H1 (cell line): ENCODE measurements around the gene OR1C1. TPM values are rescaled to one million over a fixed set of nuclear protein-coding genes. Genes with fewer than 3 reads are reported as not detected.

ENCODE experiments used
- CTCF ChIA-PET: fragments of 300-600 bp; sonication (Branson Sonifier 250); formaldehyde crosslinking; loops from one replicate; lab custom pipeline; 2021; ENCODE audit not compliant: partially characterized antibody; lab: Charles Lee
- POLR2A ChIA-PET: fragments of 300-600 bp; sonication (Branson Sonifier 250); formaldehyde crosslinking; loops from one replicate; lab custom pipeline; 2021; ENCODE audit warnings: inconsistent platforms; ENCODE audit not compliant: partially characterized antibody; lab: Charles Lee
- DNase-seq, 2 experiments: peaks; one replicate each; pipeline versions ENCODE4 v3.0.0 to v3.0.0-alpha.2; 2010 to 2022; ENCODE audit warnings: low spot score in 2 of 2, low read depth in 1 of 2, mixed read lengths in 1 of 2
- FAIRE-seq: peaks from 2 replicates; lab custom pipeline; 2011; peaks lifted over from hg19 to GRCh38; lab: Jason Lieb, UNC
- H2AFZ ChIP-seq: 2 replicates; pipeline ENCODE4 v1.8.1; 2012; ENCODE audit warnings: low read length, inconsistent platforms
- H2AK5ac ChIP-seq: 2 replicates; pipeline ENCODE4 v1.6.1; 2013; ENCODE audit warnings: low read depth, low read length
- H2BK120ac ChIP-seq: replicated peaks from 2 replicates; pipeline ENCODE3; 2013; ENCODE audit warnings: low read depth, low read length, inconsistent platforms
- H2BK12ac ChIP-seq: 2 replicates; pipeline ENCODE4 v1.6.1; 2013; ENCODE audit warnings: low read depth, low read length
- H2BK15ac ChIP-seq: 2 replicates; pipeline ENCODE4 v1.6.1; 2013; ENCODE audit warnings: low read length
- H2BK20ac ChIP-seq: 2 replicates; pipeline ENCODE4 v1.6.1; 2013; ENCODE audit warnings: low read length
- H2BK5ac ChIP-seq: 2 replicates; pipeline ENCODE4 v1.6.1; 2013; ENCODE audit warnings: low read depth, low read length
- H3K14ac ChIP-seq: 2 replicates; pipeline ENCODE4 v1.6.1; 2013; ENCODE audit warnings: inconsistent platforms; ENCODE audit not compliant: insufficient read length
- H3K18ac ChIP-seq: 2 replicates; pipeline ENCODE4 v1.6.1; 2013; ENCODE audit warnings: low read length; ENCODE audit errors: extremely low read depth
- H3K23ac ChIP-seq: 2 replicates; pipeline ENCODE4 v1.6.1; 2013; ENCODE audit warnings: inconsistent platforms; ENCODE audit not compliant: insufficient read length
- H3K23me2 ChIP-seq: 2 replicates; pipeline ENCODE4 v1.6.1; 2013; ENCODE audit warnings: low read depth, low read length
- H3K27ac ChIP-seq: 2 replicates; pipeline ENCODE4 v1.6.1; 2011; ENCODE audit warnings: low read depth, low read length, inconsistent platforms
- H3K27me3 ChIP-seq, 4 experiments: replicated peaks in 1 of 4; 1 replicate in 1 of 4; 2 replicates in 3 of 4; pipeline versions ENCODE4 v1.6.1 to v1.8.1; 2011 to 2013; ENCODE audit warnings: low read length in 3 of 4, mild to moderate bottlenecking in 3 of 4, inconsistent platforms in 2 of 4, mixed read lengths in 2 of 4, moderate library complexity in 1 of 4; ENCODE audit not compliant: control insufficient read depth in 3 of 4, insufficient read depth in 3 of 4; ENCODE audit errors: extremely low read depth in 1 of 4
- H3K36me3 ChIP-seq, 4 experiments: 2 replicates each; pipeline versions ENCODE4 v1.6.1 to v1.8.1; 2011 to 2013; ENCODE audit warnings: mild to moderate bottlenecking in 4 of 4, low read length in 3 of 4, moderate library complexity in 2 of 4, control low read depth in 1 of 4, inconsistent platforms in 1 of 4; ENCODE audit not compliant: insufficient read depth in 4 of 4, control insufficient read depth in 2 of 4
- H3K4ac ChIP-seq: replicated peaks from 2 replicates; pipeline ENCODE3; 2013; ENCODE audit warnings: low read length, low read depth, mixed read lengths, inconsistent platforms; ENCODE audit not compliant: insufficient read length
- H3K4me1 ChIP-seq, 4 experiments: replicated peaks in 1 of 4; 1 replicate in 1 of 4; 2 replicates in 3 of 4; pipeline versions ENCODE4 v1.6.1 to v1.8.1; 2011 to 2013; ENCODE audit warnings: low read length in 3 of 4, inconsistent platforms in 2 of 4, mixed read lengths in 1 of 4; ENCODE audit not compliant: insufficient read depth in 4 of 4, control insufficient read depth in 3 of 4
- H3K4me2 ChIP-seq, 2 experiments: 2 replicates each; pipeline versions ENCODE4 v1.6.1 to v1.8.1; 2011 to 2013; ENCODE audit warnings: low read depth in 2 of 2, low read length in 2 of 2, control low read depth in 1 of 2, inconsistent platforms in 1 of 2, mild to moderate bottlenecking in 1 of 2; ENCODE audit not compliant: insufficient read depth in 1 of 2
- H3K4me3 ChIP-seq, 4 experiments: fragments of 200-600, 300-600 bp in 1 of 4; sonication (generic), shearing (Covaris generic), sonication (Bioruptor Twin) in 1 of 4; 2 replicates each; pipeline versions ENCODE4 v1.5.1 to v1.8.1; 2011 to 2016; ENCODE audit warnings: low read length in 4 of 4, low read depth in 3 of 4, control low read depth in 2 of 4, inconsistent platforms in 2 of 4, mild to moderate bottlenecking in 2 of 4, mixed read lengths in 1 of 4, moderate library complexity in 1 of 4; ENCODE audit not compliant: insufficient read depth in 2 of 4; ENCODE audit errors: extremely low read depth in 1 of 4
- H3K56ac ChIP-seq: replicated peaks from 2 replicates; pipeline ENCODE3; 2013; ENCODE audit warnings: low read depth, mild to moderate bottlenecking, mixed read lengths, low read length, inconsistent platforms; ENCODE audit not compliant: insufficient read length
- H3K79me1 ChIP-seq: 2 replicates; pipeline ENCODE4 v1.6.1; 2013; ENCODE audit warnings: low read depth, low read length, control low read depth
- H3K79me2 ChIP-seq, 2 experiments: 2 replicates each; pipeline versions ENCODE4 v1.6.1 to v1.8.1; 2012 to 2013; ENCODE audit warnings: low read length in 2 of 2, mild to moderate bottlenecking in 2 of 2, inconsistent platforms in 1 of 2; ENCODE audit not compliant: insufficient read depth in 2 of 2, control insufficient read depth in 1 of 2
- H3K9ac ChIP-seq, 4 experiments: replicated peaks in 1 of 4; 1 replicate in 1 of 4; 2 replicates in 3 of 4; pipeline versions ENCODE4 v1.6.1 to v1.8.1; 2011 to 2013; ENCODE audit warnings: low read depth in 3 of 4, low read length in 3 of 4, control low read depth in 2 of 4, mild to moderate bottlenecking in 2 of 4, moderate library complexity in 2 of 4, inconsistent platforms in 1 of 4; ENCODE audit errors: extremely low read depth in 1 of 4
- H3K9me3 ChIP-seq, 2 experiments: 2 replicates each; pipeline versions ENCODE4 v1.6.1 to v1.8.1; 2012 to 2013; ENCODE audit warnings: mild to moderate bottlenecking in 2 of 2, moderate library complexity in 2 of 2, control low read depth in 1 of 2, inconsistent platforms in 1 of 2, low read depth in 1 of 2, low read length in 1 of 2, mixed read lengths in 1 of 2; ENCODE audit not compliant: insufficient read depth in 2 of 2
- H4K20me1 ChIP-seq, 2 experiments: replicated peaks in 1 of 2; 2 replicates each; pipeline versions ENCODE3 to v1.8.1; 2011 to 2013; ENCODE audit warnings: inconsistent platforms in 2 of 2, low read length in 2 of 2, mild to moderate bottlenecking in 1 of 2; ENCODE audit not compliant: insufficient read depth in 2 of 2, control insufficient read depth in 1 of 2
- H4K5ac ChIP-seq: 2 replicates; pipeline ENCODE4 v1.6.1; 2013; ENCODE audit warnings: low read length, low read depth, mixed read lengths, inconsistent platforms; ENCODE audit not compliant: insufficient read length
- H4K8ac ChIP-seq: 2 replicates; pipeline ENCODE4 v1.8.0; 2013; ENCODE audit warnings: mild to moderate bottlenecking, moderate library complexity, low read length, inconsistent platforms; ENCODE audit not compliant: insufficient read depth; ENCODE audit errors: extremely low read depth
- H4K91ac ChIP-seq: replicated peaks from 2 replicates; pipeline ENCODE3; 2013; ENCODE audit warnings: low read length, mixed read lengths, inconsistent platforms; ENCODE audit not compliant: insufficient read length
- CEBPB ChIP-seq: IDR thresholded peaks from 2 replicates; pipeline ENCODE4 v1.6.1; 2012; ENCODE audit warnings: low read depth, low read length
- CTCF ChIP-seq, 3 experiments: IDR thresholded peaks; 1 replicate in 2 of 3; 2 replicates in 1 of 3; pipeline versions ENCODE4 v1.5.1 to v1.6.1; 2011; ENCODE audit warnings: low read length in 3 of 3, mild to moderate bottlenecking in 3 of 3, inconsistent platforms in 2 of 3, low read depth in 1 of 3, moderate library complexity in 1 of 3; ENCODE audit not compliant: insufficient read depth in 1 of 3; ENCODE audit errors: control extremely low read depth in 1 of 3
- EP300 ChIP-seq, 2 experiments: IDR thresholded peaks; 1 replicate in 1 of 2; 2 replicates in 1 of 2; pipeline ENCODE4 v1.6.1; 2011 to 2012; ENCODE audit warnings: low read depth in 2 of 2, low read length in 2 of 2, mild to moderate bottlenecking in 2 of 2, borderline replicate concordance in 1 of 2, inconsistent platforms in 1 of 2, moderate library complexity in 1 of 2
- JUND ChIP-seq: IDR thresholded peaks from 2 replicates; pipeline ENCODE4 v1.6.1; 2011; ENCODE audit warnings: mild to moderate bottlenecking, improper control_type of control experiment, low read length
- NRF1 ChIP-seq: IDR thresholded peaks from 2 replicates; pipeline ENCODE4 v1.6.1; 2011; ENCODE audit warnings: mild to moderate bottlenecking, low read depth, low read length, improper control_type of control experiment
- RFX5 ChIP-seq: IDR thresholded peaks from 2 replicates; pipeline ENCODE4 v1.6.1; 2011; ENCODE audit warnings: low read depth, low read length, improper control_type of control experiment, borderline replicate concordance
- SAP30 ChIP-seq: fragments of 300-600 bp; sonication (generic); IDR thresholded peaks from 2 replicates; pipeline ENCODE4 v1.7.1; 2012; ENCODE audit warnings: low read length, moderate library complexity, mild to moderate bottlenecking, inconsistent platforms; ENCODE audit not compliant: insufficient read depth, insufficient replicate concordance
- SP2 ChIP-seq: IDR thresholded peaks from 2 replicates; pipeline ENCODE4 v1.6.1; 2012; ENCODE audit warnings: mild to moderate bottlenecking, low read length, inconsistent platforms
- TBP ChIP-seq: IDR thresholded peaks from 2 replicates; pipeline ENCODE4 v1.6.1; 2011; ENCODE audit warnings: low read depth, low read length, improper control_type of control experiment
- WGBS, 2 experiments: shearing (Covaris generic) in 1 of 2; methylation state at CpG; one replicate each; pipeline versions ENCODE4 v1.1.6 to v1.1.7; 2013 to 2015; ENCODE audit warnings: low lambda C conversion rate in 2 of 2, mixed read lengths in 2 of 2, inconsistent platforms in 1 of 2, low coverage in 1 of 2, missing lambda C conversion rate in 1 of 2; ENCODE audit not compliant: insufficient replicate concordance in 2 of 2, insufficient coverage in 1 of 2, insufficient read length in 1 of 2; ENCODE audit errors: extremely low coverage in 1 of 2, missing lambda C conversion rate in 1 of 2; 5-methylcytosine and 5-hydroxymethylcytosine counted together
- polyA plus RNA-seq, 7 experiments: library from polyadenylated mRNA; depleted of rRNA in 3 of 7; stranded (reverse) in 5 of 7; unstranded in 2 of 7; fragments of >200 nt in 5 of 7; fragments of 200-250 nt in 2 of 7; gene quantifications; 1 replicate in 5 of 7; 2 replicates in 1 of 7; 4 replicates in 1 of 7; pipeline versions ENCODE4 v1.2.1 to v1.2.3, GENCODE V29; 2011 to 2013; ENCODE audit warnings: missing spikeins in 2 of 7, mixed read lengths in 2 of 7
- total RNA-seq: library from RNA; stranded (reverse); fragmentation: NEBNext Ultra II Directional; extraction: Animal tissue kit (Norgen Biotek cat#: 25700); gene quantifications from 2 replicates; pipeline ENCODE4 v1.2.1, GENCODE V29; 2021

Gene OR1C1
- total and polyA plus RNA-seq, 2 of the 8 experiments (the other 6 are each of a cell fraction or from before 2014, with no cell fraction given), result not detected

- 93% methylated on average over 7 of the region's 7 CpGs; no CpG with 5 or more reads in 1 of the 2 experiments for WGBS, 2 experiments
Observed at GRCh38 chr1:247713753-247714152, 46.6 kb downstream of the OR1C1 start.

More at GRCh38 chr1:247713753-247714152, 46.6 kb downstream of the OR1C1 start:
- H4K8ac ChIP-seq, result no peak overlapping the region
- no peak overlapping the region for H3K9ac ChIP-seq
- no peaks in the 10 kb centered on the region for H4K20me1 ChIP-seq
- ChIA-PET POLR2A (no interaction called here), CTCF (no interaction called here)
- no peak overlapping the region for H2BK15ac ChIP-seq
- H3K9me3 ChIP-seq, result peaks cover 62 to 66% of the 10 kb centered on the region in 2 experiments
- no peak overlapping the region for H3K4me3 ChIP-seq
- H3K79me1 ChIP-seq, result no peaks in the 10 kb centered on the region
- no peak overlapping the region for H2BK5ac ChIP-seq
- H3K14ac ChIP-seq, result no peak overlapping the region
- no peak overlapping the region for H4K5ac ChIP-seq
- no peak overlapping the region for H4K91ac ChIP-seq
- H3K4me2 ChIP-seq, result no peak overlapping the region
- H3K4ac ChIP-seq, result no peak overlapping the region
- H3K23me2 ChIP-seq, result no peaks in the 10 kb centered on the region
- H2AFZ ChIP-seq, result no peak overlapping the region
- no peak for FAIRE-seq
- no peak overlapping the region for H3K27ac ChIP-seq
- H3K23ac ChIP-seq, result no peak overlapping the region
- no peak overlapping the region for H2AK5ac ChIP-seq
- H2BK12ac ChIP-seq, result no peak overlapping the region
- no peaks in the 10 kb centered on the region for H3K4me1 ChIP-seq
- H2BK120ac ChIP-seq, result no peak overlapping the region
- H3K36me3 ChIP-seq, result peaks cover 0 to 3% (median 0%) of the 10 kb centered on the region in 4 experiments; a peak in 1 of 8 replicates
- H3K56ac ChIP-seq, result no peak overlapping the region
- H3K79me2 ChIP-seq, result no peaks in the 10 kb centered on the region
- DNase-seq, result no peak
- H3K18ac ChIP-seq, result no peak overlapping the region
- H2BK20ac ChIP-seq, result no peak overlapping the region
- TF ChIP-seq RFX5 (no peak), CTCF (IDR thresholded peaks at IDR 0.05; ENCODE audit: control extremely low read depth in 1 of 3, insufficient read depth in 1 of 3, low read depth in 1 of 3, low read length in 3 of 3) (no peak), NRF1 (no peak), EP300 (IDR thresholded peaks at IDR 0.05; ENCODE audit: borderline replicate concordance in 1 of 2, low read depth in 2 of 2, low read length in 2 of 2) (no peak), SAP30 (no peak), JUND (no peak), CEBPB (no peak), SP2 (no peak), TBP (no peak)
- peaks cover 0 to 1% (median 0%) of the 10 kb centered on the region in 4 experiments; a peak in 1 of 7 replicates for H3K27me3 ChIP-seq
